H9 (cell line): ENCODE data around the gene INPP5B. TPM values are rescaled to one million over a fixed set of nuclear protein-coding genes. Genes with fewer than 3 reads are reported as not detected.

ENCODE experiments used
- DNase-seq: peaks from one replicate; pipeline ENCODE4 v3.0.0-alpha.2; 2017
- H2AFZ ChIP-seq: one replicate; pipeline ENCODE4 v1.6.1; 2013; ENCODE audit warnings: mild to moderate bottlenecking, low read length, control low read depth, moderate library complexity
- H2AK5ac ChIP-seq: 2 replicates; pipeline ENCODE4 v1.6.1; 2013; ENCODE audit warnings: low read length, control low read depth, mixed read lengths; ENCODE audit not compliant: insufficient read length
- H2BK120ac ChIP-seq: one replicate; pipeline ENCODE4 v1.6.1; 2013; ENCODE audit warnings: low read depth, mild to moderate bottlenecking, low read length, control low read depth, inconsistent platforms; ENCODE audit not compliant: poor library complexity, severe bottlenecking
- H2BK12ac ChIP-seq: 2 replicates; pipeline ENCODE4 v1.6.1; 2013; ENCODE audit warnings: low read length, control low read depth, mixed read lengths, low read depth; ENCODE audit not compliant: insufficient read length
- H2BK15ac ChIP-seq: 2 replicates; pipeline ENCODE4 v1.6.1; 2013; ENCODE audit warnings: low read depth, low read length, control low read depth
- H2BK20ac ChIP-seq: one replicate; pipeline ENCODE4 v1.6.1; 2013; ENCODE audit warnings: low read depth, mild to moderate bottlenecking, low read length, control low read depth, inconsistent platforms; ENCODE audit not compliant: poor library complexity, severe bottlenecking
- H2BK5ac ChIP-seq: 2 replicates; pipeline ENCODE4 v1.6.1; 2013; ENCODE audit warnings: low read length, control low read depth, mixed read lengths; ENCODE audit not compliant: insufficient read length
- H3K14ac ChIP-seq: 2 replicates; pipeline ENCODE4 v1.6.1; 2013; ENCODE audit warnings: low read length, control low read depth; ENCODE audit not compliant: insufficient read depth
- H3K18ac ChIP-seq: 2 replicates; pipeline ENCODE4 v1.6.1; 2013; ENCODE audit warnings: low read depth, mild to moderate bottlenecking, mixed read lengths, low read length, control low read depth; ENCODE audit not compliant: insufficient read length
- H3K23ac ChIP-seq: 2 replicates; pipeline ENCODE4 v1.6.1; 2013; ENCODE audit warnings: low read length, control low read depth, mixed read lengths, low read depth; ENCODE audit not compliant: insufficient read length
- H3K23me2 ChIP-seq: 2 replicates; pipeline ENCODE4 v1.6.1; 2013; ENCODE audit warnings: low read depth, mild to moderate bottlenecking, mixed read lengths, low read length, control low read depth; ENCODE audit not compliant: insufficient read length, poor library complexity, severe bottlenecking
- H3K27ac ChIP-seq: 2 replicates; pipeline ENCODE4 v1.5.1; 2013; ENCODE audit warnings: low read length, control low read depth, mixed read lengths, low read depth; ENCODE audit not compliant: insufficient read length
- H3K27me3 ChIP-seq: 2 replicates; pipeline ENCODE4 v1.6.1; 2013; ENCODE audit warnings: low read length, control low read depth, inconsistent platforms; ENCODE audit not compliant: insufficient read depth
- H3K4ac ChIP-seq: 2 replicates; pipeline ENCODE4 v1.6.1; 2013; ENCODE audit warnings: low read depth, mild to moderate bottlenecking, control low read depth, inconsistent platforms, low read length, moderate library complexity
- H3K4me1 ChIP-seq: 2 replicates; pipeline ENCODE4 v1.6.1; 2013; ENCODE audit warnings: low read length, control low read depth, inconsistent platforms; ENCODE audit not compliant: insufficient read depth
- H3K4me2 ChIP-seq: 2 replicates; pipeline ENCODE4 v1.6.1; 2013; ENCODE audit warnings: low read length, control low read depth, mixed read lengths; ENCODE audit not compliant: insufficient read length, insufficient read depth
- H3K56ac ChIP-seq: 2 replicates; pipeline ENCODE4 v1.6.1; 2013; ENCODE audit warnings: low read depth, mild to moderate bottlenecking, mixed read lengths, low read length, control low read depth; ENCODE audit not compliant: insufficient read length
- H3K79me1 ChIP-seq: 2 replicates; pipeline ENCODE4 v1.6.1; 2013; ENCODE audit warnings: low read depth, mild to moderate bottlenecking, moderate library complexity, low read length, control low read depth, inconsistent platforms; ENCODE audit not compliant: insufficient read depth, poor library complexity, severe bottlenecking
- H3K79me2 ChIP-seq: 2 replicates; pipeline ENCODE4 v1.6.1; 2013; ENCODE audit warnings: low read length, control low read depth, inconsistent platforms; ENCODE audit not compliant: insufficient read depth
- H3K9ac ChIP-seq: 2 replicates; pipeline ENCODE4 v1.6.1; 2013; ENCODE audit warnings: low read length, control low read depth, mixed read lengths; ENCODE audit not compliant: insufficient read length; ENCODE audit errors: extremely low read depth
- H3K9me3 ChIP-seq: one replicate; pipeline ENCODE4 v1.6.1; 2013; ENCODE audit warnings: low read depth, low read length, inconsistent platforms; ENCODE audit not compliant: control insufficient read depth
- H3T11ph ChIP-seq: one replicate; pipeline ENCODE4 v1.6.1; 2013; ENCODE audit warnings: mild to moderate bottlenecking, low read length, control low read depth, inconsistent platforms
- H4K20me1 ChIP-seq: one replicate; pipeline ENCODE4 v1.6.1; 2013; ENCODE audit not compliant: control insufficient read depth, insufficient read length, insufficient read depth
- H4K5ac ChIP-seq: 2 replicates; pipeline ENCODE4 v1.6.1; 2013; ENCODE audit warnings: low read depth, mild to moderate bottlenecking, mixed read lengths, low read length, control low read depth; ENCODE audit not compliant: insufficient read length
- H4K8ac ChIP-seq: replicated peaks from 2 replicates; pipeline ENCODE4 v1.6.1; 2013; ENCODE audit warnings: low read length, control low read depth, mixed read lengths, low read depth; ENCODE audit not compliant: insufficient read length
- H4K91ac ChIP-seq: 2 replicates; pipeline ENCODE4 v1.6.1; 2013; ENCODE audit warnings: low read depth, mild to moderate bottlenecking, moderate library complexity, mixed read lengths, low read length, control low read depth; ENCODE audit not compliant: insufficient read length
- H3K27ac Mint-ChIP-seq, 3 experiments: 2 replicates in 2 of 3; 3 replicates in 1 of 3; pipeline ENCODE4 v1.8.0; 2020 to 2021; ENCODE audit warnings: mixed read lengths in 3 of 3, mild to moderate bottlenecking in 1 of 3, moderate library complexity in 1 of 3
- H3K27me3 Mint-ChIP-seq: 2 replicates; pipeline ENCODE4 v1.8.0; 2021; ENCODE audit warnings: low read depth, mild to moderate bottlenecking, moderate library complexity, mixed read lengths
- H3K36me3 Mint-ChIP-seq, 3 experiments: 2 replicates in 2 of 3; 3 replicates in 1 of 3; pipeline ENCODE4 v1.8.0; 2020 to 2021; ENCODE audit warnings: low read depth in 3 of 3, mixed read lengths in 3 of 3; ENCODE audit not compliant: insufficient read depth in 1 of 3
- H3K4me1 Mint-ChIP-seq, 2 experiments: 2 replicates each; pipeline ENCODE4 v1.8.0; 2020; ENCODE audit warnings: mixed read lengths in 2 of 2
- H3K4me3 Mint-ChIP-seq, 2 experiments: 2 replicates in 1 of 2; 3 replicates in 1 of 2; pipeline ENCODE4 v1.8.0; 2020 to 2021; ENCODE audit warnings: mild to moderate bottlenecking in 2 of 2, mixed read lengths in 2 of 2, moderate library complexity in 1 of 2
- H3K9me3 Mint-ChIP-seq, 2 experiments: 2 replicates in 1 of 2; 3 replicates in 1 of 2; pipeline ENCODE4 v1.8.0; 2020; ENCODE audit warnings: mild to moderate bottlenecking in 2 of 2, mixed read lengths in 2 of 2, moderate library complexity in 1 of 2
- WGBS: extraction: QIAGEN DNeasy Blood & Tissue Kit; methylation state at CpG from one replicate; pipeline ENCODE4 v1.1.7; 2013; ENCODE audit warnings: missing lambda C conversion rate, low lambda C conversion rate, mixed read lengths; ENCODE audit not compliant: insufficient read length; ENCODE audit errors: extremely low coverage; 5-methylcytosine and 5-hydroxymethylcytosine counted together
- total RNA-seq: library from RNA; stranded (reverse); gene quantifications from 2 replicates; pipeline ENCODE4 v1.2.1, GENCODE V29; 2021
- TF ChIP-seq, protein P1 (sequence below): fragments of 200-600 bp; sonication (generic); conservative IDR thresholded peaks from 3 replicates; pipeline ENCODE4 v1.8.0; 2021; ENCODE audit warnings: antibody characterized with exemption, mild to moderate bottlenecking

INPP5B gene
- total RNA-seq, 1 experiment from 2014 or later = 28.2 TPM

DNA sequence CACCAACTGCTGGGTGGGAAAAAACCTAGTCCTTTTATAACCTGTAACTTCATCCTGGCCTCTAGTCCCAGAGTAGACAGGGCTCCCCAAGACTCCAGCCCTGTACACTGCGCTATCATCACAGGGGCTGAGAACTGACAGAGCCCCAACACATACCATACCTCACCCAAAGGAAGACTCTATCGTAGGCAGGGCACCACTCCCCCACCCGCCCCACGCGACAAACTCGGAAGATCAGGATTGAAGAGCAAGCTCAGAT is 15.8 kb downstream of the INPP5B start:
- no peak overlapping the region for H3K56ac ChIP-seq
- no peak overlapping the region for H2BK12ac ChIP-seq
- peak overlapping the region; percentile 52 for H3K9ac ChIP-seq
- no peak overlapping the region for H2AK5ac ChIP-seq
- Mint-ChIP-seq H3K4me3 (peak overlapping the region; percentile 88 to 93), H3K4me1 (peaks cover 16% of the 10 kb centered on the region in 2 experiments), H3K27ac (peak overlapping the region; percentile 8 to 81 (median 12); a peak in 4 of 7 replicates), H3K9me3 (no peaks in the 10 kb centered on the region), H3K36me3 (peaks cover 3 to 4% (median 4%) of the 10 kb centered on the region in 3 experiments; a peak in 4 of 7 replicates), H3K27me3 (no peaks in the 10 kb centered on the region; the same call in 1 of the 2 replicates)
- H2BK5ac ChIP-seq = no peak overlapping the region
- H3K27ac ChIP-seq = no peak overlapping the region
- H3K9me3 ChIP-seq = no peaks in the 10 kb centered on the region
- H2BK120ac ChIP-seq = no peak overlapping the region
- H3K23ac ChIP-seq = no peak overlapping the region
- H3K4me1 ChIP-seq = no peaks in the 10 kb centered on the region
- WGBS = no CpG with 5 or more reads among the region's 6 CpGs
- H3K79me1 ChIP-seq = peaks cover 3% of the 10 kb centered on the region
- TF ChIP-seq, protein P1, sequence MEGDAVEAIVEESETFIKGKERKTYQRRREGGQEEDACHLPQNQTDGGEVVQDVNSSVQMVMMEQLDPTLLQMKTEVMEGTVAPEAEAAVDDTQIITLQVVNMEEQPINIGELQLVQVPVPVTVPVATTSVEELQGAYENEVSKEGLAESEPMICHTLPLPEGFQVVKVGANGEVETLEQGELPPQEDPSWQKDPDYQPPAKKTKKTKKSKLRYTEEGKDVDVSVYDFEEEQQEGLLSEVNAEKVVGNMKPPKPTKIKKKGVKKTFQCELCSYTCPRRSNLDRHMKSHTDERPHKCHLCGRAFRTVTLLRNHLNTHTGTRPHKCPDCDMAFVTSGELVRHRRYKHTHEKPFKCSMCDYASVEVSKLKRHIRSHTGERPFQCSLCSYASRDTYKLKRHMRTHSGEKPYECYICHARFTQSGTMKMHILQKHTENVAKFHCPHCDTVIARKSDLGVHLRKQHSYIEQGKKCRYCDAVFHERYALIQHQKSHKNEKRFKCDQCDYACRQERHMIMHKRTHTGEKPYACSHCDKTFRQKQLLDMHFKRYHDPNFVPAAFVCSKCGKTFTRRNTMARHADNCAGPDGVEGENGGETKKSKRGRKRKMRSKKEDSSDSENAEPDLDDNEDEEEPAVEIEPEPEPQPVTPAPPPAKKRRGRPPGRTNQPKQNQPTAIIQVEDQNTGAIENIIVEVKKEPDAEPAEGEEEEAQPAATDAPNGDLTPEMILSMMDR = no peak
- no peak overlapping the region for H2AFZ ChIP-seq
- H3K18ac ChIP-seq = no peak overlapping the region
- H3K14ac ChIP-seq = no peak overlapping the region
- no peak overlapping the region for H2BK15ac ChIP-seq
- no peak overlapping the region for H3K4ac ChIP-seq
- H3K27me3 ChIP-seq = no peaks in the 10 kb centered on the region
- H3T11ph ChIP-seq = no peak overlapping the region
- peaks cover 6% of the 10 kb centered on the region for H3K23me2 ChIP-seq
- no peak overlapping the region for H4K91ac ChIP-seq
- no peak overlapping the region for H4K5ac ChIP-seq
- DNase-seq = no peak
- peak overlapping the region; percentile 60 for H3K4me2 ChIP-seq
- H4K8ac ChIP-seq = no peak overlapping the region
- H4K20me1 ChIP-seq = no peaks in the 10 kb centered on the region
- H3K79me2 ChIP-seq = no peaks in the 10 kb centered on the region
- no peak overlapping the region for H2BK20ac ChIP-seq
